AG09319 (cell line): ENCODE measurements around the gene EIF1B.
A peak's percentile ranks its signal among the peaks of the same experiment; 100 is the strongest.

Source experiments
- DNase-seq: peaks from one replicate; pipeline ENCODE4 v3.0.0-alpha.2; 2010; ENCODE audit warnings: low read depth; ENCODE audit errors: extremely low read depth
- CTCF ChIP-seq: IDR thresholded peaks from 2 replicates; pipeline ENCODE4 v1.5.1; 2011; ENCODE audit warnings: low read depth, mild to moderate bottlenecking, inconsistent platforms, low read length, moderate library complexity

EIF1B gene

GRCh38 chr3:40299130-40299720 is 10.3 kb upstream of the EIF1B start:
- no peak for TF ChIP-seq CTCF
- DNase-seq, result no peak

- DNase-seq, result peak; percentile 79
Observed at GRCh38 chr3:40299721-40300335, 9.7 kb upstream of the EIF1B start.

GRCh38 chr3:40302784-40303183 is 6.7 kb upstream of the EIF1B start:
- TF ChIP-seq CTCF, result no peak
- no peak for DNase-seq

More at GRCh38 chr3:40299721-40300335, 9.7 kb upstream of the EIF1B start:
- TF ChIP-seq CTCF, result no peak

- DNase-seq, result no peak
- no peak for TF ChIP-seq CTCF
Observed at GRCh38 chr3:40304352-40304751, 5.2 kb upstream of the EIF1B start.

GRCh38 chr3:40306336-40306735 is 3.2 kb upstream of the EIF1B start:
- no peak for DNase-seq
- no peak for TF ChIP-seq CTCF

- DNase-seq, result no peak
- TF ChIP-seq CTCF, result no peak
Observed at GRCh38 chr3:40307176-40307575, 2.3 kb upstream of the EIF1B start.

GRCh38 chr3:40308725-40309417 is 636 bp upstream of the EIF1B start:
- TF ChIP-seq CTCF, result no peak
- no peak for DNase-seq
